ENCODE results near the gene ZBED6. TPM values are rescaled to one million over a fixed set of nuclear protein-coding genes. Genes with fewer than 3 reads are reported as not detected.

The ZBED6 gene
- total and polyA plus RNA-seq, 4 donors = 2.4 to 14.1 (median 3.9) TPM

DNA sequence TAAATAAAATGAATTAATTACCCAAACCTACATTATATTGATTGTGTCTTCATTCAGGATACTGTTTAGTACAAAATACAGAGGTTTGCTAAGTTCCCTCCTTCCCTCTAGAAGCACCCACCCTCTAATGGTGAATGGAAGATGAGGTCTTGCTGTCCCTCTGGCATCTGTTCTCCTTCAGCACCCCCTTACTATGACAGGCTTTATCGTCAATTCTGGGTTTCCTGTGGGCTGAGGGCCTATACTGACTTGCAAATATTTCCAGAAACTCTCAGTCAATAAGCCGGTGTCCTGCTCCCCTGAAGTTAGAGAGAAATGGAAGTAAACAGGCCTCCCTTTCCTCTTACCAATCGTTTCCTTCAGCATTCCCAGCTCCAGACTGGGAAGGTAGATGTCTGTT is 17.3 kb upstream of the ZBED6 start:
- H3K27me3 ChIP-seq (ENCODE audit: control insufficient read depth in 4 of 4, insufficient read depth in 4 of 4, low read length in 3 of 4) = no peaks in the 10 kb centered on the region
- TF ChIP-seq TAF1 (conservative IDR thresholded peaks at IDR 0.05) (no peak), FOXA1 (IDR thresholded peaks at IDR 0.05) (no peak), SP1 (IDR thresholded peaks at IDR 0.05) (no peak), HNF4G (IDR thresholded peaks at IDR 0.05) (no peak), NR2F2 (IDR thresholded peaks at IDR 0.05) (no peak), FOXA2 (IDR thresholded peaks at IDR 0.05) (no peak), GABPA (IDR thresholded peaks at IDR 0.05 in 1 of 2, conservative IDR thresholded peaks at IDR 0.05 in 1 of 2) (no peak), RAD21 (IDR thresholded peaks at IDR 0.05) (no peak), JUND (IDR thresholded peaks at IDR 0.05) (no peak), YY1 (IDR thresholded peaks at IDR 0.05) (no peak), RXRA (IDR thresholded peaks at IDR 0.05) (no peak), HNF4A (conservative IDR thresholded peaks at IDR 0.05) (no peak), EGR1 (IDR thresholded peaks at IDR 0.05; ENCODE audit: low read depth in 2 of 2) (no peak)
- TF ChIP-seq, protein P1, sequence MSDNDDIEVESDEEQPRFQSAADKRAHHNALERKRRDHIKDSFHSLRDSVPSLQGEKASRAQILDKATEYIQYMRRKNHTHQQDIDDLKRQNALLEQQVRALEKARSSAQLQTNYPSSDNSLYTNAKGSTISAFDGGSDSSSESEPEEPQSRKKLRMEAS (IDR thresholded peaks at IDR 0.05) = no peak
- TF ChIP-seq, protein P2, sequence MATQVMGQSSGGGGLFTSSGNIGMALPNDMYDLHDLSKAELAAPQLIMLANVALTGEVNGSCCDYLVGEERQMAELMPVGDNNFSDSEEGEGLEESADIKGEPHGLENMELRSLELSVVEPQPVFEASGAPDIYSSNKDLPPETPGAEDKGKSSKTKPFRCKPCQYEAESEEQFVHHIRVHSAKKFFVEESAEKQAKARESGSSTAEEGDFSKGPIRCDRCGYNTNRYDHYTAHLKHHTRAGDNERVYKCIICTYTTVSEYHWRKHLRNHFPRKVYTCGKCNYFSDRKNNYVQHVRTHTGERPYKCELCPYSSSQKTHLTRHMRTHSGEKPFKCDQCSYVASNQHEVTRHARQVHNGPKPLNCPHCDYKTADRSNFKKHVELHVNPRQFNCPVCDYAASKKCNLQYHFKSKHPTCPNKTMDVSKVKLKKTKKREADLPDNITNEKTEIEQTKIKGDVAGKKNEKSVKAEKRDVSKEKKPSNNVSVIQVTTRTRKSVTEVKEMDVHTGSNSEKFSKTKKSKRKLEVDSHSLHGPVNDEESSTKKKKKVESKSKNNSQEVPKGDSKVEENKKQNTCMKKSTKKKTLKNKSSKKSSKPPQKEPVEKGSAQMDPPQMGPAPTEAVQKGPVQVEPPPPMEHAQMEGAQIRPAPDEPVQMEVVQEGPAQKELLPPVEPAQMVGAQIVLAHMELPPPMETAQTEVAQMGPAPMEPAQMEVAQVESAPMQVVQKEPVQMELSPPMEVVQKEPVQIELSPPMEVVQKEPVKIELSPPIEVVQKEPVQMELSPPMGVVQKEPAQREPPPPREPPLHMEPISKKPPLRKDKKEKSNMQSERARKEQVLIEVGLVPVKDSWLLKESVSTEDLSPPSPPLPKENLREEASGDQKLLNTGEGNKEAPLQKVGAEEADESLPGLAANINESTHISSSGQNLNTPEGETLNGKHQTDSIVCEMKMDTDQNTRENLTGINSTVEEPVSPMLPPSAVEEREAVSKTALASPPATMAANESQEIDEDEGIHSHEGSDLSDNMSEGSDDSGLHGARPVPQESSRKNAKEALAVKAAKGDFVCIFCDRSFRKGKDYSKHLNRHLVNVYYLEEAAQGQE (IDR thresholded peaks at IDR 0.05) = no peak
- TF ChIP-seq, protein P3, sequence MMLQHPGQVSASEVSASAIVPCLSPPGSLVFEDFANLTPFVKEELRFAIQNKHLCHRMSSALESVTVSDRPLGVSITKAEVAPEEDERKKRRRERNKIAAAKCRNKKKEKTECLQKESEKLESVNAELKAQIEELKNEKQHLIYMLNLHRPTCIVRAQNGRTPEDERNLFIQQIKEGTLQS (IDR thresholded peaks at IDR 0.05) = no peak
- TF ChIP-seq, protein P4, sequence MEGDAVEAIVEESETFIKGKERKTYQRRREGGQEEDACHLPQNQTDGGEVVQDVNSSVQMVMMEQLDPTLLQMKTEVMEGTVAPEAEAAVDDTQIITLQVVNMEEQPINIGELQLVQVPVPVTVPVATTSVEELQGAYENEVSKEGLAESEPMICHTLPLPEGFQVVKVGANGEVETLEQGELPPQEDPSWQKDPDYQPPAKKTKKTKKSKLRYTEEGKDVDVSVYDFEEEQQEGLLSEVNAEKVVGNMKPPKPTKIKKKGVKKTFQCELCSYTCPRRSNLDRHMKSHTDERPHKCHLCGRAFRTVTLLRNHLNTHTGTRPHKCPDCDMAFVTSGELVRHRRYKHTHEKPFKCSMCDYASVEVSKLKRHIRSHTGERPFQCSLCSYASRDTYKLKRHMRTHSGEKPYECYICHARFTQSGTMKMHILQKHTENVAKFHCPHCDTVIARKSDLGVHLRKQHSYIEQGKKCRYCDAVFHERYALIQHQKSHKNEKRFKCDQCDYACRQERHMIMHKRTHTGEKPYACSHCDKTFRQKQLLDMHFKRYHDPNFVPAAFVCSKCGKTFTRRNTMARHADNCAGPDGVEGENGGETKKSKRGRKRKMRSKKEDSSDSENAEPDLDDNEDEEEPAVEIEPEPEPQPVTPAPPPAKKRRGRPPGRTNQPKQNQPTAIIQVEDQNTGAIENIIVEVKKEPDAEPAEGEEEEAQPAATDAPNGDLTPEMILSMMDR (IDR thresholded peaks at IDR 0.05; ENCODE audit: low read depth, low read length, missing input control) = no peak
- TF ChIP-seq, protein P5, sequence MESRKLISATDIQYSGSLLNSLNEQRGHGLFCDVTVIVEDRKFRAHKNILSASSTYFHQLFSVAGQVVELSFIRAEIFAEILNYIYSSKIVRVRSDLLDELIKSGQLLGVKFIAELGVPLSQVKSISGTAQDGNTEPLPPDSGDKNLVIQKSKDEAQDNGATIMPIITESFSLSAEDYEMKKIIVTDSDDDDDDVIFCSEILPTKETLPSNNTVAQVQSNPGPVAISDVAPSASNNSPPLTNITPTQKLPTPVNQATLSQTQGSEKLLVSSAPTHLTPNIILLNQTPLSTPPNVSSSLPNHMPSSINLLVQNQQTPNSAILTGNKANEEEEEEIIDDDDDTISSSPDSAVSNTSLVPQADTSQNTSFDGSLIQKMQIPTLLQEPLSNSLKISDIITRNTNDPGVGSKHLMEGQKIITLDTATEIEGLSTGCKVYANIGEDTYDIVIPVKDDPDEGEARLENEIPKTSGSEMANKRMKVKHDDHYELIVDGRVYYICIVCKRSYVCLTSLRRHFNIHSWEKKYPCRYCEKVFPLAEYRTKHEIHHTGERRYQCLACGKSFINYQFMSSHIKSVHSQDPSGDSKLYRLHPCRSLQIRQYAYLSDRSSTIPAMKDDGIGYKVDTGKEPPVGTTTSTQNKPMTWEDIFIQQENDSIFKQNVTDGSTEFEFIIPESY (IDR thresholded peaks at IDR 0.05) = no peak
- H3K4me3 ChIP-seq (ENCODE audit: low read depth in 1 of 3, low read length in 3 of 3) = no peak overlapping the region
- WGBS = 75% methylated on average over 3 of the region's 3 CpGs
- no peak for DNase-seq (ENCODE audit: low spot score)
- no peaks in the 10 kb centered on the region for H3K36me3 ChIP-seq (ENCODE audit: control insufficient read depth in 4 of 4, insufficient read depth in 3 of 4, low read depth in 1 of 4, low read length in 3 of 4)
- H3K27ac ChIP-seq (ENCODE audit: low read depth in 1 of 2, low read length in 2 of 2) = no peak overlapping the region
- no peaks in the 10 kb centered on the region for H3K9me3 ChIP-seq (ENCODE audit: control insufficient read depth in 4 of 4, low read length in 3 of 4)
- no peaks in the 10 kb centered on the region for H3K4me1 ChIP-seq (ENCODE audit: control insufficient read depth in 4 of 4, insufficient read depth in 4 of 4, low read length in 3 of 4)
- H3K9ac ChIP-seq (ENCODE audit: low read depth in 1 of 2, low read length in 2 of 2) = no peak overlapping the region
